Heart left ventricle (tissue), 13 donors: ENCODE results near the gene MSL3.

Experiments
- POLR2A ChIP-seq, 2 donors: fragments of 450-650 bp; IDR thresholded peaks; one replicate each; pipeline ENCODE4 v1.6.1; 2017; ENCODE audit warnings: antibody characterized with exemption in 2 of 2, mild to moderate bottlenecking in 2 of 2, moderate library complexity in 2 of 2
- TF ChIP-seq, protein P1 (sequence below), 12 donors: fragments of 200-600 bp; sonication (generic) in 4 of 12; IDR thresholded peaks; one replicate each; pipeline versions ENCODE4 v1.5.0 to v1.8.0; 2018 to 2022; ENCODE audit warnings: antibody characterized with exemption in 12 of 12, mild to moderate bottlenecking in 5 of 12
- donor health status: ischemic (EF 13 %, LVEDD 7.1; RV severe dilation, severe dysfunction).
- donor health status: DM: no; HTN: yes; CAD: no.
- donor health status: DM: no; HTN: no; CAD: no.
- donor health status: ischemic (EF 25% LVEDD 6.9; RV normal size, moderate dysfunction).
- donor health status: ischemic (EF 25% LVEDD 5.7; RV mildly dilated, moderate dysfunction).
- donor health status: ischemic (EF 35%, LVEDD 5.7; RV mildly dilated, moderate dysfunction).
- donor health status: nonischemic (EF 11% LVEDD 7.7; RV severe dilation, severe dysfunction).
- donor health status: DM: yes; HTN: yes; CAD: no.
- donor health status: PGD.
- donor health status: ischemic (EF 29% LVEDD 5.4; RV normal size, mild dysfunction).
- donor health status: nonischemic (EF 23%, LVEDD 6.1; RV moderate dilation, normal function).

DNA sequence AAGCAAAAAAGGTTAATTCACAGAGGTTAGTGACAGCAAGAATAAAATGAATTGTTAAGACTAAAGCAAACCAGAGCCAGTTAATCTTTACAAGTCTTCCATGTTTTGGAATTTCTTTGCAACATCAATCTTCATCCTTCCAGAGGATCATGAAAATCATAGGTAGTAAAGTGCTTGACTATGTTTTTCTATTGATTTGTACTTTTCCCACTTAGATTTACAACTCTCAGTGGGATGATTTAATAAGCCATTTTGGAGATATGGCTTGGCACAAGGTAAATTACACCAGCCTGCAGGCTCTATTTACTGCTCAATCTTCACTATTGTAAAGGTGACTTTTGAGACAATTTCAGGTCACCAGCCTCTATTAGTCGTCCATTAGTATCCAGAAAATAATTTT lies 26.5 kb downstream of the MSL3 start:
- TF ChIP-seq, protein P1, sequence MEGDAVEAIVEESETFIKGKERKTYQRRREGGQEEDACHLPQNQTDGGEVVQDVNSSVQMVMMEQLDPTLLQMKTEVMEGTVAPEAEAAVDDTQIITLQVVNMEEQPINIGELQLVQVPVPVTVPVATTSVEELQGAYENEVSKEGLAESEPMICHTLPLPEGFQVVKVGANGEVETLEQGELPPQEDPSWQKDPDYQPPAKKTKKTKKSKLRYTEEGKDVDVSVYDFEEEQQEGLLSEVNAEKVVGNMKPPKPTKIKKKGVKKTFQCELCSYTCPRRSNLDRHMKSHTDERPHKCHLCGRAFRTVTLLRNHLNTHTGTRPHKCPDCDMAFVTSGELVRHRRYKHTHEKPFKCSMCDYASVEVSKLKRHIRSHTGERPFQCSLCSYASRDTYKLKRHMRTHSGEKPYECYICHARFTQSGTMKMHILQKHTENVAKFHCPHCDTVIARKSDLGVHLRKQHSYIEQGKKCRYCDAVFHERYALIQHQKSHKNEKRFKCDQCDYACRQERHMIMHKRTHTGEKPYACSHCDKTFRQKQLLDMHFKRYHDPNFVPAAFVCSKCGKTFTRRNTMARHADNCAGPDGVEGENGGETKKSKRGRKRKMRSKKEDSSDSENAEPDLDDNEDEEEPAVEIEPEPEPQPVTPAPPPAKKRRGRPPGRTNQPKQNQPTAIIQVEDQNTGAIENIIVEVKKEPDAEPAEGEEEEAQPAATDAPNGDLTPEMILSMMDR (IDR thresholded peaks at IDR 0.05) = no peak
- no peak for TF ChIP-seq POLR2A (IDR thresholded peaks at IDR 0.05)
